ENCODE data around the gene MAP4K1.

MAP4K1 gene
- total RNA-seq: 51.8 to 133 (median 116) reads per million in 4 experiments

DNA sequence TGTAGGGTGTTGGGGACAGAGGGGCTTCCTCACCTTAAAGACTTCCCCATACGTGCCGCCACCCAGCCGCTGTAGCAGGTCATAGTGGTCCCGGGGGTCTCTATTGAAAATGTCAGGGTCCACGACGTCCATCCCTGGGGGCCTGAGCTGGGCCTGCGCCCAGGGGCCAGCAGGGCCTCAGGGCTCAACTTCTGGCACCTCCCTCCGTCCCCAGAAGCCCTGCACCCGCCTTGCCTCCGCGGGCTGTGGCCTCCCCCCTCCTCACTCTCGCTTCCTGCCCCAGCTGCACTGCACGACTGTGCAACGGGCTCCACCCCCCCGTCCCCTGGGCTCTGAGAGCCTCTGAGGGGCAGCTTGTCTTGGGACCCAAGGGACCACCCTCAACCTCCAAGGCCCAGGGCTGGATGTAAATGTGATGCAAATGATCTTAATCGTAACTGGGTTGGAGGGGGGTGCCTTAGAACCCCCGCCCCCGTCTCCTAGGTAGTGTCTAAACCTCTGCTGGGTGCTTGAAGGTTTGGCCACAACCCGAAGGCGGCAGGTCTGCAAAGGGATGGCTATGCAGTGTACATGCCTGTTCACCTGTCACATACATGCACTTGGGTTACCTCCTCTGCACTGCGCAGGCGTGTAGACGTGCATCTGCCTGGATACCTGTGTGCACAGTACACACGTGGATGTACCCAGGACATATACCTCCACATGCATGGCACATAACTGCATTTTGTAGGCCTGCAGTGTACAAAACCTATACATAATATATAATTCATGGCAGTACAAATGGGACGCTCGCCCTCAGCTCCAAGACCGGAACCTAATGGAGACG lies at the start of gene MAP4K1:
MAP4K1 (minus strand) TSS at position 190 of the 826 bp plus-strand sequence; CDS start at position 132, 58 bp downstream.
- peak; percentile 40 for DNase-seq

DNA sequence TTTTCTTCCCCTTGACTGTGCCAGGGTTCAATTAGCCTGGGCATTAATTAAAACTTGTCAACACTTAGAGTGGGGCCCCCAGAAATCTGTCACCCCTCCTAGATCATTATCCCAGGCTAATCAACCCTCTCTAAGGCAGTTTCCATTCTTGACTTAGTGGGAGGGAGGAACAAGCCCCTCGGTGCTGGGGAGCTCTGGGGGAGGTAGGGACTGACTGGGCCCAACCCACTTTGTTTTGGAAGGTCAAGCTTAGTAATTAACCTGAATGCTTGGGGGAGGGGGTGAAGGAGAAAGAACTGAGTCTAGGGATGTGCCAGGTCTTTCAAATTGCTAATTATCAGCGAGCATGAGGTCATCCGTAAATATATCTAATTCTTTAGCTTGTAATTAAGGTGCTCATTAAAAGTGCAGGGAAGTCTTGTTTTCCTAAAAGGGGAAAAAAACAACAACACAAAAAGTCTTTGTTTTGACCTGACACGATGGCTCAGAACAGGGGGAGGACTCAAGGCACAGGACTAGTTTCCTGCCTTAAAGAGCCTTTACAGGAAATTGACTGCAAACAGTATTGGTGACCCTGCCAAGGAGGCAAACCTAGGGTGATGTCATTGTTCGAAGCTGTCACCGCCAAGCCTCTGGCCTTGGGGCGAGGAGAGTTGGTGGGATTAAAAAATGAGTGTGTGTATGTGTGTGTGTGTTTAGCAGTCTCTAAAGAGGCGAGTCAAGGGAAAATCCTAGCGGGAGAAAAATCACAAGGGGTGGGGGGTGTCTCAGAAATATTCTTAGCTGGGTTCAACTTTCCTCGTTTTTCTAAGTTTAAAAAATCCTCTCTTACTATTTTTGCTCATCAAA lies 49.1 kb upstream of the MAP4K1 start:
- no peak for DNase-seq

DNA sequence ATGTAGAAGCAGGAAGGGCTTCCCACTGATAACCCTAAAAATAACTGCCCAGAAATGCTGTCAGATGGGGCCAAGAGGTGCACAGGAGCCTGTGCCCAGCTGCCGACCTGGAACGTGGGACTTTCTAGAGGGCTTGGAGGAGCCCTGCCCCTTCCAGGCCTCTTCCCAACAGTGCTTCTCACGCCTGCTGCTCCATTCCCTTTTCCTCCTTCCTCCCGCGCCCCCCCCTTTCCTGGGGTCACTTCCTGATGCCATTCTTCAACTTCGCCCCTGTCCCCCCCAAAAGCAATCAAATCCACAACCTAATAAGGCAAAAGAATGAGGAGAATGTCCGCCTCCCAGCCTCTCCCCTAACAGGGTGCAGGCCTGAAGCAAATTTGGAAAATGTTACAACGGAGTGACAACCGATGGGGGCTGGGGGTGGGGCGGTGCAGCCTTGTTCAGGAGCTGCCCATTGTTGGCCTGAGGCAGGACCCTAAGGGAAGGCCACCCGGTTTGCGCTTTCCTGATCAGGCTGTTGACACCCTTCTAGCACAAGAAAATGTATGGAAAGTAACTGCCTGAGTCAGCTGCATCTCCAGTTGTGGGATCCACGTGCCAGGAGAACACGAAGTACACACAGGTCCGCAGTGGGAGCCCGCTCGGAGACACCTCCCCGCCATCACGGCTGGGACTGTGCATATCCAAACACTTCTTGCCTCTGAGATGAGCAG lies 48.4 kb upstream of the MAP4K1 start:
- DNase-seq: no peak

DNA sequence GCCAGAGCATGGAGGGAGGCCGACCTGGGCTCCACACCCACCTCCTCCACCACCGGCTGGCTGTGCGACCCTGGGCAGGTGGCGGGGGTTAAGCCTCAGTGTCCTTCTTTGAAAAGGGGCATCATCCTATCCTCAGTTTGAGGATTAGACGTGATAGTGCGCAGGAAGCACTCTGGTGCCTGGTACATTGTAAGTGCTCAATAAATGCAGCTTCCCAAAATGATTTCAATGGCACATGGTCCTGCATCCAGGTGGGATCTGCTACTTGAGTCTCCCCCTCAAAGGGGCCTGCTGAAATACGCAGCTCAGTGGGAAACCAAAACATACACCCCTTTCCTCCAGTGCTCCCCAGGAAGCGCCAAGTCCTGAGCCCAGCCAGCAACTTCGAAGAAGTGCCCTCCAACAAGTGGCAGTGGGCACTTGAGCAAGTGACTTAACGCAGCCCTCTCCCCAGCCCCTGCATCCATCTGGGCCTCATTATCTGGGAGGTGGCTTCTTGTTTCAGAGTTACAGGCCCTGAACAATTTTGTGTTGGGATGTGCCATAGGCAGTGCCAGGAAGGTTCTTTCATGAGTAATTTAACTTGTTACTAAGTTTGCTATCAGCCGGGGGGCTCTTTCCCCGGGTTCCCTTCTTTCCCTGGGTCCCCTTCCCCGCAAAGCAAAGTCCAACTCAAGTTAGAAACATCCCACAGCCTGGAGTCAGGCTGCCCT lies 47.6 kb upstream of the MAP4K1 start:
- DNase-seq: no peak

DNA sequence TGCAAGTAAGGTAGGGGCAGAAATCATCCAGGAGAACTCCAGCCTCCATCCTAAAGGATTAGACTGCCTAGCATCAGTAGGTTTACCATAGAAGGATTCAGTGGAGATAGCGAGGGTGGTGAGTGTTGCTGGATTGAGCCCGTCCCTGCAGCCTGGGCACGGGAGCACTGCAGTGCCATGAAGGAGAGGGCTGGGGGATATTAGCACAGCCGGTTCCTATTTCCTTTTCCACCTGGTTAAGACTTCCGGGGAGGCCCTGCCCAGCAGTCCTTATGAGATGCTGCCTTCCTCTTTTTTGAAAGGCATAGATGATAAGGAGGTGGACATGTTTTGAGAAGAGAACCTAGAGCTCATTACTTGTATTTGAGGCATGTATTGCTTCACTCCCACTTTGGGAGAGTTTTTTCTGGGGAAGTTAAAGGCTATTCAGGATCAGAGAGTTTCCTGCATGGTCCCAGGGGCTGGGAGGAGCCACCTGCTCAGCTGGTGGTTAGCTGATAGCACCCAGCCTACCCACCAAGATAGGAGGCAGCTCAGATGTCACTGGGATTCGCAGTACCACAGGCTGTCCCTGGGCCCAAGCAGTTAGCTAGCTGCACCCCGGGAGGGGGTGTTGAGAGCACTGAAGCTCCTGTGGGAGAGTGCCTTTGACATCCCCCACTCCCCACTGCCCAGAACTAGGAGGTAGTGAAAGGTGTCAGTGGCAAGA lies 46.9 kb upstream of the MAP4K1 start:
- DNase-seq: no peak

DNA sequence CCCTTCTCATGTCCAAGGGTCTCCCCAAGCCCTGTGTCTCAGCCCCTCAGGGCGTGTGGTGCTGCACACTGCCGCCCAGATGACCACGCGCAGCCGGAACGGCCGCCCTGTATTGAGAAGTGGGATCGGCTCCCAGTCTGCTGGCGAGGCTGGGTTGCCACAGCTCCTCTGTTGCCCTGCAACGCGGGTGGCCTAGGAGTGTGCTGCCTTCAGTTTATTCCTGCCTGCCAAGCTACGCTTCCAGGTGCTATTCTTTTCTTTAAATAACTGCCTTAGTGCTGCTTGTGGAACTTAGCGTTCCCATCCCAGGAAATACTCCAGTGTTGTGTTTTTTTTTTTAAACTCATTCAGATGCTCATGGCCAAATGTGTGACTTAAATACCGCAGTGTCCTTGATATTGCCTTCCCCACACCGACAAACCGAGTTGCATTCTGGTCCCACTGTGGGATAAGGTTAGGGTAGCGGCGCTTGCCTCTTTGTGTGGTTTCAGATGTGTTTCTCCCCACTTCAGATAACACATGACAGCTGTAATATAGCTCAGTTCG lies 46.3 kb upstream of the MAP4K1 start:
- no peak for DNase-seq

DNA sequence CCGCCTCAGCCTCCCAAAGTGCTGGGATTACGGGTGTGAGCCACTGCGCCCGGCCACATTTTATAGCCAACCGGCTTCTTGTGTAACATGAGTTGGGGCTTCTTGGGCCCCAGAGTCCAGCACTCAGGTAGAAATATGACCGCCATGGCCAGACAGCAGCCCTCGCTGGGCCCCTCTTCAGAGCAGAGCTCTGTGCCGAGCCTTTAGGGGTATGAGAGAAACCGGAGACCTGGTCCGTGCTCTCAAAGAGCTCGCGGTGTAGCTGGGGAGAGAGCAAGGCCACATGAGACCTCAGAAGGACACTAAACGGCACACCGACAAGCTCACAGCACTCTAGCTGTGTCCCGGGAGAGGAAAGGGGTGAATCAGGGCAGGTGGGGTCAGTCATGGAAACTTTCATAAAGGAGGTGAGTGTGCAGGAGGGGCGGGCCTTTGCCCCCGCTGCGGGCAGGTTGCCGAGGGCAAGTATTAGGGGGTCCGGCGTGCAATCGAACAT lies 45.5 kb upstream of the MAP4K1 start:
- no peak for DNase-seq

DNA sequence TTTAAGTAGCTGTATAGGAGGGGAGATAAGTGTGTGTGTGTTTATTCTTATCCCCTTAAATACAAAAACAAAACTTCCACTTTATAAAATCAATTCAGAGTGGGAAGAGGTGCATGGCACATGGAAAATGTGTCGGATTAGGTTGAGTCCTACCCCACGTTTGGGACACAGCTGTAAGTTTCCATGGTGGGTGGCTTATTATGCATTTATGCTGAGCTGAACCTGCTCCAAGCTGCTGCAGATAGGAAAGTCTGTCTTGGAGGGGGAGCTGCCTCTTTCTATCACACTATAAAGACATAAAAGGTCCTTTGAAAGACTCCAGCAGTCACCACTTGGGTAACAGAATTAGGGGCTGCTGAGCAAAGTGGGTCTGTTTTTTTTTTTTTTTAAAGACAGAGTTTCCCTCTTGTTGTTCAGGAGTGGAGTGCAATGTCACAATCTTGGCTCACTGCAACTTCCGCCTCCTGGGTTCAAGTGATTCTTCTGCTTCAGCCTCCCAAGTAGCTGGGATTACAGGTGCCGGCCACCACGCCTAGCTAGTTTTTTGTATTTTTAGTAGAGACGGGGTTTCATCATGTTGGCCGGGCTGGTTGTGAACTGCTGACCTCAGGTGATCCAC lies 44.9 kb upstream of the MAP4K1 start:
- DNase-seq: no peak

DNA sequence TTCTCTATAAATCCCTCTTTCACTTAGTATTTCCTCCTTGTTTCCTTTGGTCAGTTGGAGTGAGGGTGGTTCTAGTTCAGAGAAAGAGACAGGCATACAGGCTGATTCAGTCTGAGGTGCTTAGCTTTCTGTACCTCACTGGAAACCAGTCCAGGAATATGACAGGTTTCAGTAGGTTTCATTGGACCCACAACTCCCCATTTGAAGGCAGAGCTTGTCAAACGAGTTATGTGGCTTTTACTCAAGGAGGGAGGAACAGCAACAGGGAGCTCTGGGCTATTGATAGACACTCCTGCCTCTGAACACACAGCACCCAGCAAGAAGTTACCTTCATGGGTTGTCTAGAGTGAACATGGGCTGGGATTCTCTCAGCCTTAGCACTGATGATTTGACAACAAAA lies 44.2 kb upstream of the MAP4K1 start:
- no peak for DNase-seq

DNA sequence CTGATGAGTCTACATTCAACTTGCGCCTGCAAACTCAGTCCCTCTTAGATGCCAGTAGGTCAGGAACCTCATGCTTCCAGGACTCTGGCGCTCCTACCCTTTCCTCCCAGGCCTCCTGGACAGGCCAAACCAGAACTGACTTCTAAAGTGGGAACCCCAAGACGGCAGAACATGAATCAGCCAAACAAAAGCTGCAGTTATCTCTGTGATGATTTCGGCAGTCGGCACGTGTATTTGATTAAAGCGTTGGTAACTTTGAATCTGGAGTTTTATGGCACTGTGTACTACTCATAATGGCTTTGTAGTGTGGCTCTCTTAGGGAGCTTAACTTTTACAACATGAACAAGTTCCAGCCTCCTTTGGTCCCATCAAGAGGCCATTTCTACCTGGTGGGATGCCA lies 43.4 kb upstream of the MAP4K1 start:
- DNase-seq: no peak

DNA sequence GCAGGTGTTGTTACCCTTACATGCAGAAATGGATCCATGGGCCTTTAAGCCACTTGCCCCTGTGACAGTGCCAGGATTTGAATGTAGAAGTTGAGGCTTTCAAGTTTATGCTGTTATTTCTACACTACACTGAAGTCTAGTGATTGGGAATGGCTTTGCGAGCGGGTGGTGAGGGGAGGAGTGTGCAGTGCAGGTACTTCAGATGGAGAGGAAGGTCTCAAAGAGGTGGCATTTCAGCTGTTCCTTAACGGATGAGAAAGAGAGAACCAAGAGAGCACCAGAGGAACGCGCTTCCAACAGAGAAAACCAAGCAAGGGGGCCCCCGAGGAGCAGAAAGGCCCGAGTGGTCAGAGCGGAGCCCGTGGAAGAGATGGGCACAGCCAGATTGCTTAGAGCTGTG lies 43.0 kb upstream of the MAP4K1 start:
- DNase-seq: no peak

DNA sequence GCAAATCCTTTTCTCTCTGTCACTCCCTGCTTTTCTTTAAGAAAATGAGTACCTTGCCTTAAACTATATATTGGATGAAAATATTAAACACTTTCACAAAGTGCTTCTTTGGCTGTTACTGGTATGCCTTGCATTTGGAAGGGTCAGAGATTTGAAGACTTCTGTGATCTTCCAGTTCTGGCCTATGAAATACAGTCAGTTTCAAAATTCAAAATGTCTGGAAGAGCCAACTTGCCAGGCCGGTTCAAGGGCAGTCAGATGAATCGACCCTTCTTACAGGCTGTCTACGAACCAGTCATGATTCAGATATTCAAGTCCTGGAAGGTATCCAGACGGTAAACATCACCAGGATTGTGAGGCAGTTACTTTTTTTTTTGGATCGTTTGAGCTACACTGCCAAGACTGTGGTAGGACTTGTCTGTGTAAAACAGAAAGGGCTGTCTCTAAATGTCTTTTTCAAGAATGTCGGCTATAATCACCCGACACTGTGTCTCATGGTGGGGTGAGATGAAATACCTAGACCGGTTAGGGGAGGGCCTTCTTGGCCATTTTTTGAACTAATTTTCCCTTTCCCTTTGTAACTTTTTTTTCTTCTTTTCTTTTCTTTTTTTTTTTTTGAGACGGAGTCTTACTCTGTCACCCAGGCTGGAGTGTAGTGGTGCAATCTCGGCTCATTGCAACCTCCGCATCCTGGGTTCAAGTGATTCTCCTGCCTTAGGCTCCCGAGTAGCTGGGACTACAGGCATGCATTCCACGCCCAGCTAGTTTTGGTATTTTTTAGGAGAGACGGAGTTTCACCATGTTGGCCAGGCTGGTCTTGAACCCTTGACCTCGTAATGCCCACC lies 40.9 kb upstream of the MAP4K1 start:
- DNase-seq: no peak

DNA sequence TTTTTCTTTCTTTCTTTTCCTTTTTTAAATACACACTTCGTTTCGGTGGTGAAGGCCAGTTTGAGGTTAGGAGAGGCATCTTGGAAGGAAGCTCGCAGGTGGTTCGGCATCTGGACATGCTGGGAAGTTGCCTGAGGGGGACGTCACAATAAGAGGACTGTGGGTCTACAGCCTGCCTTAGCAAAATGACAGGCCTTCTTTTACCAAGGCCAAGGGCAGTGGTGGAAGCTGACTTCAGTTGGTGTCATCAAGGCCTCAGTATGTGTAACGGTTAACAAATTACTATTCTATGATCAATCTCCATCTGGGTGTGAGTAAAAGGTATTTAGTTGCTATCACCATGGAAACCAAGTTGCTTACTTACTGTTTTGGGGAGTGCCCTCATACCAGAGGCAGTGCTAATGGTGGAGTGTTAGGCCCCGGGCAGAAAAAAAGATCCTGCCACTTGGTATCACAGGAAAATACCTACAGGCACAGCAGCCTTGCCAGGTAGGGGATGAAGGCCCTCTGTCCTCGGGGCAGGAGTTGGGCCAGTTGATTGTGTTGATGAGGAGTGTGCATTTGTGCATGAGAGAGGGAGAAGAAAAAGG lies 40.0 kb upstream of the MAP4K1 start:
- no peak for DNase-seq

DNA sequence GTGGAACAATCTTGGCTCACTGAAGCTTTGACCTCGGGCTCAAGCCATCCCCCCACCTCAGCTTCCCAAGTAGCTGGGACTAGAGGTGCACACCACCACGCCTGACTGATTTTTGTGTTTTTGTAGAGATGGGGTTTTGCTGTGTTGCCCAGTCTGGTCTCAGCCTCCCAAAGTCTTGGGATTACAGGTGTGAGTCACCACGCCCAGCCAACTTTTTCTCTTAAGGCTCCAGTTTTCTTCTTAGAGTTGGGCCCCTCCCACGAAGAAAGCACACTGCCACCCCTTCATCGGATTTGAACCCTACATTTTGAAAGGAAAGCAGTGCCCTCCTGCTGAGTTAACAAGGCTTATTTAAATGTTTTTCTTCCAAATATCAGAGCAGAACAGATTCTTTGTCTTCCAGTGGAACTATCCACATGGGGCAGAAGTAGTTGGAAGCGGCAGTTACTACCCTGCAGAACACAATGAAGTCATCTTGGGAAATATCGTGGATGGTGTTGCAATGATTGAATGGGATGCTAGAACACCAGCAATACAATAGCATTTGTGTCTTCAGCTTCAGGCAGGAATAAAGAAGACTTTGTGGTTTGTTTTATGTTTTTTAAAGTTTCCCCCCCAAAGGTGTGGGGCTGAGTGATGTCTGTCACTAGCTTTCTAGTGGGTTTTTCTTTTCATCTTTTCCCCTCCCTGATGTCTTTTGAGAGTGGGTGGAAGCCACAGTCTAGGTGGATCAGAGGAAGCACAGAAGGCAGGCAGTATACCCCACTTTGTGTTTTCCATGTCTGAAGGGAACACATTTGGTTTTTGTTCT lies 38.6 kb upstream of the MAP4K1 start:
- peak; percentile 12 for DNase-seq

DNA sequence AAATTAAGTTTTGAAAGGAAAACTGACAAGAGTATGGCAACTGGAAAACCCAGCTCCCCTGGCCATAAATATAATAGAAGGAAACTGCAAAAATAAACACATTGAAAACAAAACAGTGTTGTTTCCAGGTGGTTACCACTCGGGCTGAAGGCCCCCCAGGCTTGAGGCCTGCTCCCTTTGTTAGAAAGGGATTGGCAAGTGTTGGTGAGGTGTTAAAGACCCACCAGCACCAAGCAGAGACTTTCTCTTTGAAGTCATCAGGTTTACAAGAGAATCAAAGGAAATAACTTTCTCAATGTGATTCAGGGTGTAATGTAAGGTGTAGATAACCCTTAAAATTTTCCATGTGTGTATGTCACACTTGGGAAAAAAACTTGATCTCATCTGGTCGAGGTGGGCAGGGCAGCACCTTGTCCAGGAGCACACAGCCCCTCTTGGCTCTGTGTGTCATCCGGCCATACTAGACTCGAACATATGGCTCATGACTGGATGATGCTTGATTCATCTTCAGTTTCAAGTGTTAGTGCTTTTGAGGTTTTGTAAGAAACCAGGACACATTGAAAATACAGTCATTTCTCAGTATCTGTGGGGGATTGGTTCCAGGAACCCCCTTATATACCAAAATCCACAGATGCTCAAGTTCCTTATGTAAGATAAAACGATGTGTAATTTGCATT lies 37.5 kb upstream of the MAP4K1 start:
- DNase-seq: no peak

DNA sequence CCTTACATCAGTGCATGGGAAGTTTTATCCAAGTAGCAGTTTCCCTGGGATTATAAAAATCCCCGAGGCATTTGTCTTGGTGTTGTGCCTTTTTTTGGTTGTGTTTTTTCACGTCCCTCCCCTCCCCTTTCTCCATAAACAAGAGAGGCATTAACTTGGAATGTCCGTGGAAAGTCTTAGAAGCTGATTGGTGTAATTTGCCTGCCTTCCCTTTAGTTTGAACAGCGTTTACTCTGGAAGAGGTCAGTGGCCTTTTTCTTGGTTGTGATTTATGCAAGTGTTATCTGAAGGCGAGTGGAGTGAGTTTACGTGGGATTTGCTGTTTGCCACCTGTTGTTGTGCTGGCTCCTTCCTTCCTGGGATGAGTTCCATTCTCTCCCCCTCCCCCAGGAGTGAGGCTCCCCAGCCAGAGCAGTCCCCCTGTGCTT lies 36.9 kb upstream of the MAP4K1 start:
- no peak for DNase-seq

DNA sequence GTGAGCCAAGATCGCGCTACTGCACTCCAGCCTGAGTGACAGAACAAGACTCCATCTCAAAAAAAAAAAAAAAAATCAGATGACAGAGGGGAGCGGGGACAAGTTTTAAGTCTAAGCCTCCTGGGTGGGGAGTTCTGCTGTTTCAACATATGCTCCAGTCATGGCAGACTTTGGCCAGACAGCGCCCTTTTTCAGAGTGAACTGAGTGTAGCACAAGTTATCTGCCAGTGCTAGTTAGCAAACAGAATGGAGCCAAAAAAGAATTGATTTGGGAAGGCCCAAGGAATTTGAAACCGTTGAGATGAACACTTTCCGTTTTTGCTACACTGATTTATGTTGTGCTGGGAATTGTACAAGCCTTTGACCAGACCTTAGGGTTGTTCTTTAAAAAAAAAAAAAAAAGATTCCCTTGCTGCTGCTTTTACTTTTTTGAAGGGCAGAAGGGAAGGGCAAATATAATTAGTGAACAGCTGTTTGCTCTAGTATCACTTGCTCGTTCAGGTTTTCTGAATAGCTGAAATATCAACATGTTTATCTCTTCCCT lies 35.3 kb upstream of the MAP4K1 start:
- no peak for DNase-seq
